ENCODE data around the gene SCYGR2. TPM values are rescaled to one million over a fixed set of nuclear protein-coding genes. Genes with fewer than 3 reads are reported as not detected.

The SCYGR2 gene
- total RNA-seq, 1 experiment from 2014 or later, result not detected

- Histone ChIP-seq H3K27ac (ENCODE audit: low read length) (no peak overlapping the region), H3K9me3 (ENCODE audit: control insufficient read depth, insufficient read depth, low read depth, low read length) (no peaks in the 10 kb centered on the region), H3K27me3 (ENCODE audit: control insufficient read depth, insufficient read depth, low read length) (peaks cover 11% of the 10 kb centered on the region), H3K4me1 (ENCODE audit: control insufficient read depth, insufficient read depth, low read length) (no peaks in the 10 kb centered on the region), H3K36me3 (ENCODE audit: control insufficient read depth, insufficient read depth, low read length) (no peaks in the 10 kb centered on the region), H3K4me3 (ENCODE audit: low read depth in 2 of 2, low read length in 2 of 2) (no peak overlapping the region)
- TF ChIP-seq POLR2AphosphoS5 (IDR thresholded peaks at IDR 0.05; ENCODE audit: low read depth, low read length) (no peak), REST (IDR thresholded peaks at IDR 0.05; ENCODE audit: insufficient read depth in 1 of 2, low read depth in 2 of 2, low read length in 1 of 2) (no peak), SIN3A (IDR thresholded peaks at IDR 0.05; ENCODE audit: borderline replicate concordance, insufficient read depth, low read depth, low read length) (no peak), CTCF (IDR thresholded peaks at IDR 0.05) (no peak), TCF7L2 (IDR thresholded peaks at IDR 0.05; ENCODE audit: low read depth, low read length) (no peak)
- CTCF ChIA-PET, result no interaction called here
- intact Hi-C loops (cut with micrococcal nuclease; ENCODE audit: unreplicated experiment), result no loop called here
- no TSS peak for BruUV-seq (replicated peaks)
- ATAC-seq (no peak), DNase-seq (ENCODE audit: low read depth, low spot score) (no peak)
- POLR2A ChIA-PET, result no interaction called here
- in situ Hi-C loops (cut with HindIII; ENCODE audit: low pct_unique_long_range_greater_than_20kb, low sequenced_read_pairs), result no loop called here
These were observed 29.1 kb downstream of the SCYGR2 start for GRCh38 chr2:227627769-227628168.

GRCh38 chr2:227629435-227629834 lies 30.7 kb downstream of the SCYGR2 start:
- Histone ChIP-seq H3K9me3 (ENCODE audit: control insufficient read depth, insufficient read depth, low read depth, low read length) (no peaks in the 10 kb centered on the region), H3K4me3 (ENCODE audit: low read depth in 2 of 2, low read length in 2 of 2) (no peak overlapping the region), H3K27me3 (ENCODE audit: control insufficient read depth, insufficient read depth, low read length) (peaks cover 11% of the 10 kb centered on the region), H3K27ac (ENCODE audit: low read length) (no peak overlapping the region), H3K4me1 (ENCODE audit: control insufficient read depth, insufficient read depth, low read length) (no peaks in the 10 kb centered on the region), H3K36me3 (ENCODE audit: control insufficient read depth, insufficient read depth, low read length) (no peaks in the 10 kb centered on the region)
- ChIA-PET CTCF (no interaction called here), POLR2A (no interaction called here)
- no peak for DNase-seq (ENCODE audit: low read depth, low spot score)
- BruUV-seq (replicated peaks), result no TSS peak
- intact Hi-C loops (cut with micrococcal nuclease; ENCODE audit: unreplicated experiment) (no loop called here), in situ Hi-C loops (cut with HindIII; ENCODE audit: low pct_unique_long_range_greater_than_20kb, low sequenced_read_pairs) (no loop called here)
- TF ChIP-seq CTCF (IDR thresholded peaks at IDR 0.05) (no peak), TCF7L2 (IDR thresholded peaks at IDR 0.05; ENCODE audit: low read depth, low read length) (no peak), REST (IDR thresholded peaks at IDR 0.05; ENCODE audit: insufficient read depth in 1 of 2, low read depth in 2 of 2, low read length in 1 of 2) (no peak), SIN3A (IDR thresholded peaks at IDR 0.05; ENCODE audit: borderline replicate concordance, insufficient read depth, low read depth, low read length) (no peak), POLR2AphosphoS5 (IDR thresholded peaks at IDR 0.05; ENCODE audit: low read depth, low read length) (no peak)
- no peak for ATAC-seq
